ENCODE measurements around the gene VLDLR.

DNA sequence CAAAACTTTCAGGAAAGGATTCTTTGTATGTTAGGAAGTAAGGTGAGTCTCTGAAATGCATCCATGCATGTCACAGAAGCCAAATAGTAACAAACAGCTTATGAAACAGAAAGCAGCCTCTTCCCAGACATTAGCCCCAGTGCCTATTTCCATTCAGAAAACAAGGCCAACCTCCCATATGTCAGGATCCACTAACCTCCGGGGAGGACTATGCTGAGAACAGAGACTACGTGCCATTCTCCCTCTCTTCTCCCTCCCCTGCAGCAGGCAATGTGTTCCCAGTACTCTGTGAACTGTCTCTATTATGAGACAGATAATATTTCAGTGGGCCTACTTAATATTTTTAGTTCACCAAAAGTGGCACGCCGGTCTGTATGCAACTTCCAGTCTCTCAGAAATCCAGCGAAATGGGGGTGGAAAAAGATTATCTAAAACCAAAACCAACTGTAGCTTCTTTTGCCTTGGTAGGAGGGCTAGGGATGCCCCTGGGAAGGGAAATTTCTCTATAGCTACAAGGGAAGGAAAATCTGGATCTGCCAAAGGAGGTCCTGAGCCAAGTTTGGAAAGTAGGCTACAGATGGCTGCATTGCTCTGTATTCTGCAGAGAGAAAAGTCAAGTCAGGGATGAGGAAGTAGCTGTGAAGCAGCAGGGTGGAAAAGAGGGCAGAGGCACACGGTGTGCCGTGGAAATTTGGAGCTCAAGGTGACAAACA lies 42.0 kb downstream of the VLDLR start:
- TF ChIP-seq CTCF (IDR thresholded peaks at IDR 0.05) (no peak), EP300 (IDR thresholded peaks at IDR 0.05) (no peak)
